Epithelial cell of esophagus (primary cell): ENCODE results near the gene RBBP8.

Experiments
- DNase-seq: peaks from one replicate; pipeline ENCODE4 v3.0.0; 2010; ENCODE audit warnings: low read depth
- H3K4me3 ChIP-seq: 2 replicates; pipeline ENCODE4 v1.5.1; 2011; ENCODE audit warnings: mild to moderate bottlenecking, low read length, control low read depth
- TF ChIP-seq, protein P1 (sequence below): IDR thresholded peaks from 2 replicates; pipeline ENCODE4 v1.5.1; 2011; ENCODE audit warnings: low read depth, mild to moderate bottlenecking, low read length, control low read depth, inconsistent platforms; ENCODE audit not compliant: insufficient read depth; ENCODE audit errors: missing control alignments

The RBBP8 gene

DNA sequence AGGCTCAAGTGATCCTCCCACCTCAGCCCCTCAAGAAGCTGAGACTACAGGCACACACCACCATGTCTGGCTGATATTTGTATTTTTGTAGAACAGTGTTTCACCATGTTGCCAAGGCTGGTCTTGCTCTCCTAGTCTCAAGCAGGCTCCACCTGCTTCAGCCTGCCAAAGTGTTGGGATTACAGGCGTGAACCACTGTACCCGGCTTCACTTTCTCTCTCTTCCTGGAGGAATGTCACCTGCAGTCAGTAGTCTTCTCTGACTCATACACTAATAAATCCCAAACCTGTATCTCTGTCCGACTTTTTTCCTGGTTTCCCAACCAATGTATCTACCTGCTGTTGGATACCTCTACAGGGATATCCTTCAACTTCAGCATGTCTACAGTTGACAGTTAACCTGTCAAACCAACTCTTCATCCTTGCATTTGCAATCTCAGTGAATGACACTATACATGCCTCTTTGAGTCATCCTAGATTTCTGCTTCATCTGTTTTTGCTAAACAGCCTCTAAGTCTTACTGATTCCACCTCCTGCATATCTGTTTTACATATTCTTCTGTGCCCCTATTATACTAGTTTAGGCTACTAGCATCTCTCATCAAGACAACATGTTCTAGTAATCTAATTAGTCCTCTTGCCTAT lies 54.5 kb downstream of the RBBP8 start:
- TF ChIP-seq, protein P1, sequence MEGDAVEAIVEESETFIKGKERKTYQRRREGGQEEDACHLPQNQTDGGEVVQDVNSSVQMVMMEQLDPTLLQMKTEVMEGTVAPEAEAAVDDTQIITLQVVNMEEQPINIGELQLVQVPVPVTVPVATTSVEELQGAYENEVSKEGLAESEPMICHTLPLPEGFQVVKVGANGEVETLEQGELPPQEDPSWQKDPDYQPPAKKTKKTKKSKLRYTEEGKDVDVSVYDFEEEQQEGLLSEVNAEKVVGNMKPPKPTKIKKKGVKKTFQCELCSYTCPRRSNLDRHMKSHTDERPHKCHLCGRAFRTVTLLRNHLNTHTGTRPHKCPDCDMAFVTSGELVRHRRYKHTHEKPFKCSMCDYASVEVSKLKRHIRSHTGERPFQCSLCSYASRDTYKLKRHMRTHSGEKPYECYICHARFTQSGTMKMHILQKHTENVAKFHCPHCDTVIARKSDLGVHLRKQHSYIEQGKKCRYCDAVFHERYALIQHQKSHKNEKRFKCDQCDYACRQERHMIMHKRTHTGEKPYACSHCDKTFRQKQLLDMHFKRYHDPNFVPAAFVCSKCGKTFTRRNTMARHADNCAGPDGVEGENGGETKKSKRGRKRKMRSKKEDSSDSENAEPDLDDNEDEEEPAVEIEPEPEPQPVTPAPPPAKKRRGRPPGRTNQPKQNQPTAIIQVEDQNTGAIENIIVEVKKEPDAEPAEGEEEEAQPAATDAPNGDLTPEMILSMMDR, result no peak
- DNase-seq, result peak; percentile 14
- no peak overlapping the region for H3K4me3 ChIP-seq

DNA sequence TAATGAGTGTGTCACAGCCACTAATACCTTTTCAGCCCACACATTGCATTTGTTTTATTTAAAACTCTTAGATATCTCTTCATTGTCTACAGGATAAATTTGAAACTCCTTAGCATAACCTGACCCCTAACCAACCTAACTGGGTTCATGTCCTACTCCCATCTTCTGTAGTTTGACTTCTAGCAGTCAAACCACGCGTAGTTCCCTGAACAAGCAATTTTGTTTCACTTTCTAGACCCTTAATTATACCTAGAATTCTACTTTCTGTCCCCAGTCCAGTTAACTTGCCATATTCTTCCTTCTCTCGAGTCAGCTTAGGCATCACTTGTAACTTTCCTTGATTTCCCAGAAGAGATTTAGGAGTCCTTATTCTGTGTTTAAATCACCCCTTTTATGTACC lies 55.1 kb downstream of the RBBP8 start:
- DNase-seq, result no peak
- no peak overlapping the region for H3K4me3 ChIP-seq
- TF ChIP-seq, protein P1, result no peak

DNA sequence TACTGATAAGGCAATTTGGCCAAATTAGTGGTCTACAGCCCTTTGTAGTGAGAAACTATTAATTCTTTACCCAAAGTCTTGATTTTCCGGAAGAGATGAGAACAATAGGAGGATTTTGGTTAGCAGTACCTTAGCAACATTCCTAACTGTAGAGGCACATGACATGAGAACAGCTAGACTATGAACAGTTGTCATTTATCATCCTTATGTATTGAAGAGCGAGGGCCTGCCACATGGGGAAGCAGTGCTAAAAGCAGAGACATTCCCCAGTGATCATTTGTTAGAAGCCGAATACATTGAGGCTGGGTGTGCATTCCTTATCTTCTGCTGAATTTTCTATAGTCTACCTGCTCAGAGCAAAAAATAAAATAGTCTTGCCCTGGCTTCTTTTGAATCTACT lies 65.2 kb downstream of the RBBP8 start:
- TF ChIP-seq, protein P1, result no peak
- no peak for DNase-seq

DNA sequence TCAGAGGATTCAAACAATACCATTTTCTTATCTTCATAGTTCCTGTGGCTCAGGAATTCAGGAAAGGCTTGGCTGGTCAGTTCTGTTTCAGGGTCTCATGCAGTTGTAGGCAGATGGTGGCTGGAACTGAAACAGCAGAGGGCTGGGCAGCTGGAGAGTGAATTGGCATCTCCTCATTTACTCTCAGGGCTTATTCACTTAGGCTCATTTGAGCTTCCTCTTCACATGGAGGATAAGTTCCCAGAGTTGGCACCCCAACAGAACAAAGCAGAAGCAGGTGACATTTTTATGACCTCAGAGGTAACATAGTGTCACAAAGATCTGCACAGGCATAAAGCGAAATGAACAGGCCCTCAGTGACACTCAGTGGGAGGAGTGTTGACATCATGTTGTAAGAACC lies 66.1 kb downstream of the RBBP8 start:
- DNase-seq, result no peak
- TF ChIP-seq, protein P1, result no peak

More for the DNA sequence above, 65.2 kb downstream of the RBBP8 start:
- no peak overlapping the region for H3K4me3 ChIP-seq

DNA sequence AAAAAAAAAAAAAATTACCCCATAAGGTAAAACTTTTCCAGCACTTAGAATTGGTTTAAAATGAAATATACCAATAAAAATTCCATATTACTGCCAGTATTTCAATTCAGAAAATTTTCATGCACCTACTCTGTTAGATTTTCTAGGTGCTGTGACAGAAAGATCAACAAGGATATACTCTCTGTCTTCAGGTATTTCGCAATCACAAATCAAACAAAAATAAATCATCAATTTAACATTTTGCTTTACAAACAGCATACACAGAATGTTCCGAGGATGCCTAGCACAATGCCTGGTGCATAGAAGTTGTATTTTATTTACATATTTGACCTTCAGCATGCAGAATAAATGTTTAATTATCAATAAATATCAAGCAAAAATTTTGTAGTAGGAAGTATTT lies 66.5 kb downstream of the RBBP8 start:
- TF ChIP-seq, protein P1, result no peak
- DNase-seq, result no peak
- H3K4me3 ChIP-seq, result no peak overlapping the region

More for the DNA sequence above, 66.1 kb downstream of the RBBP8 start:
- no peak overlapping the region for H3K4me3 ChIP-seq

DNA sequence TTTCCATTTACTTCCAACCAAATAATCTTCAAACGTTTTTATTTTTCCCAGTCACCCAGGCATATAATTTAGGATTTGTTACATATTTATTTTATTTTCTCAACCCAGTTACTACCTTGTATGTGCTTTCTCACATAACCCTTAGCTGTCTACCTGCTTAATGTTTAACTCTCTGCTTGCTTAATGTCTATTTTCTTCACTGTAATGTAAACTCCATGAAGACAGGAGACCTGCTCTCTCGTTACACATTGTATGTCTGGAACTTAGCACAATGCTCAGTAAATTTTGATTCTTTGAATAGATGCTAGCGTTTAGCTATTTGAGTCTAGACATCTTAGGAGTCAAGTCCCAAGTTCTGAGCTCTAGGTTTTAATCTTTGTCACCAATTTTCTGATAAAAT lies 70.2 kb downstream of the RBBP8 start:
- no peak for DNase-seq
- no peak overlapping the region for H3K4me3 ChIP-seq
- TF ChIP-seq, protein P1, result no peak

DNA sequence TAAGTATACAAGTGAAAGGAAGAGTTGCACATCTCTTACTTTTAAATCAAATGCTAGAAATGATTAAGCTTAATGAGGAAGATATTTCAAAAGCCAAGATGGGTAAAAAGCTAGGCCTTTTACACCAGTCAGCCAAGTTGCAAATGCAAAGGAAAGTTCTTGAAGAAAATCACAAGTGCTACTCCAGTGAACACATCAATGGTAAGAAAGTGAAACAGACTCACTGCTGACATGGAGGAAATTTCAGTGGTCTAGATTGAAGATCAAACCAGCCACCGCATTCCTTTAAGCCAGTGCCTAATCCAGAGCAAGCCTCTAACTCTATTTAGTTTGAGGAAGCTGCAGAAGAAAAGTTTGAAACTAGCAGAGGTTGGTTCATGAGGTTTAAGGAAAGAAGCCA lies 79.1 kb downstream of the RBBP8 start:
- no peak overlapping the region for H3K4me3 ChIP-seq
- TF ChIP-seq, protein P1, result no peak
- DNase-seq, result no peak
